Lower lobe of right lung (tissue), 2 donors: ENCODE measurements around the gene SURF1. TPM values are rescaled to one million over a fixed set of nuclear protein-coding genes. Genes with fewer than 3 reads are reported as not detected.

Experiments
- ATAC-seq, 2 donors: fragments of 200-7000 bp; cut with Tn5 transposase; one replicate each; pipeline ENCODE4 v1.9.1; 2020 to 2022; ENCODE audit warnings: mild to moderate bottlenecking in 2 of 2, moderate library complexity in 2 of 2
- DNase-seq: peaks from one replicate; pipeline ENCODE4 v3.0.0-alpha.2; 2020
- H3K27ac ChIP-seq: fragments of 200-600 bp; one replicate; pipeline ENCODE4 v1.8.0; 2022
- H3K27me3 ChIP-seq: fragments of 200-600 bp; one replicate; pipeline ENCODE4 v1.8.0; 2022; ENCODE audit warnings: low read depth
- H3K36me3 ChIP-seq: fragments of 200-600 bp; one replicate; pipeline ENCODE4 v1.8.0; 2022; ENCODE audit warnings: mild to moderate bottlenecking
- H3K4me1 ChIP-seq: fragments of 200-600 bp; one replicate; pipeline ENCODE4 v1.8.0; 2022
- H3K4me3 ChIP-seq: fragments of 200-600 bp; one replicate; pipeline ENCODE4 v1.8.0; 2022; ENCODE audit warnings: mild to moderate bottlenecking
- H3K9me3 ChIP-seq: fragments of 200-600 bp; one replicate; pipeline ENCODE4 v1.8.0; 2022
- CTCF ChIP-seq: fragments of 200-600 bp; IDR thresholded peaks from one replicate; pipeline ENCODE4 v1.8.0; 2022; ENCODE audit warnings: antibody characterized with exemption, mild to moderate bottlenecking
- intact Hi-C: fragments of 100-400 bp; cut with DNase I; formaldehyde crosslinking; loops from one replicate; pipeline ENCODE4 v1.11.0; 2022
- total RNA-seq: library from RNA; stranded (reverse); fragmentation: NEBNext Ultra II Directional; extraction: Animal tissue kit (Norgen Biotek cat#: 25700); gene quantifications from one replicate; pipeline ENCODE4 v1.2.1, GENCODE V29; 2021
- donor health status: DM: no; HTN: yes; CAD: no; lungs with severe emphysema.

SURF1 gene
- total RNA-seq, 1 donor from 2014 or later: 49.4 TPM

- no peak overlapping the region for H3K4me3 ChIP-seq
- no peak for TF ChIP-seq CTCF
Observed at GRCh38 chr9:133383438-133383837, 27.2 kb upstream of the SURF1 start.

GRCh38 chr9:133382507-133383141, 26.3 kb upstream of the SURF1 start:
- no peaks in the 10 kb centered on the region for H3K4me1 ChIP-seq
- no peak for TF ChIP-seq CTCF
- no peak overlapping the region for H3K27ac ChIP-seq
- intact Hi-C loops: no loop called here
- DNase-seq (no peak), ATAC-seq (no peak)
- no peaks in the 10 kb centered on the region for H3K36me3 ChIP-seq
- H3K27me3 ChIP-seq: no peaks in the 10 kb centered on the region
- H3K4me3 ChIP-seq: no peak overlapping the region
- no peaks in the 10 kb centered on the region for H3K9me3 ChIP-seq

More at GRCh38 chr9:133383438-133383837, 27.2 kb upstream of the SURF1 start:
- no peaks in the 10 kb centered on the region for H3K9me3 ChIP-seq
- ATAC-seq (no peak), DNase-seq (no peak)
- H3K4me1 ChIP-seq: no peaks in the 10 kb centered on the region
- no peaks in the 10 kb centered on the region for H3K36me3 ChIP-seq
- intact Hi-C loops: no loop called here
- H3K27me3 ChIP-seq: no peaks in the 10 kb centered on the region
- no peak overlapping the region for H3K27ac ChIP-seq

- intact Hi-C loops: no loop called here
Observed at GRCh38 chr9:133380734-133381133, 24.4 kb upstream of the SURF1 start.

GRCh38 chr9:133379153-133380086, 23.1 kb upstream of the SURF1 start:
- DNase-seq: no peak
- no peak overlapping the region for H3K4me3 ChIP-seq
- no peak for TF ChIP-seq CTCF
- no peaks in the 10 kb centered on the region for H3K27me3 ChIP-seq
- intact Hi-C loops: no loop called here
- no peak for ATAC-seq
- H3K27ac ChIP-seq: no peak overlapping the region
- H3K36me3 ChIP-seq: no peaks in the 10 kb centered on the region
- H3K9me3 ChIP-seq: no peaks in the 10 kb centered on the region
- peaks cover 11% of the 10 kb centered on the region for H3K4me1 ChIP-seq

More at GRCh38 chr9:133380734-133381133, 24.4 kb upstream of the SURF1 start:
- Histone ChIP-seq H3K4me3 (no peak overlapping the region), H3K9me3 (no peaks in the 10 kb centered on the region), H3K36me3 (no peaks in the 10 kb centered on the region), H3K27me3 (no peaks in the 10 kb centered on the region), H3K4me1 (peaks cover 6% of the 10 kb centered on the region), H3K27ac (no peak overlapping the region)
- no peak for DNase-seq
- ATAC-seq: no peak
- no peak for TF ChIP-seq CTCF

GRCh38 chr9:133378408-133378962, 22.2 kb upstream of the SURF1 start:
- ATAC-seq (no peak), DNase-seq (no peak)
- H3K27me3 ChIP-seq: no peaks in the 10 kb centered on the region
- no peak overlapping the region for H3K4me3 ChIP-seq
- TF ChIP-seq CTCF: no peak
- intact Hi-C loops: no loop called here
- H3K27ac ChIP-seq: no peak overlapping the region
- H3K9me3 ChIP-seq: no peaks in the 10 kb centered on the region
- peaks cover under 1% of the 10 kb centered on the region for H3K36me3 ChIP-seq
- peaks cover 18% of the 10 kb centered on the region for H3K4me1 ChIP-seq
